ENCODE data around the gene RGS6.

DNA sequence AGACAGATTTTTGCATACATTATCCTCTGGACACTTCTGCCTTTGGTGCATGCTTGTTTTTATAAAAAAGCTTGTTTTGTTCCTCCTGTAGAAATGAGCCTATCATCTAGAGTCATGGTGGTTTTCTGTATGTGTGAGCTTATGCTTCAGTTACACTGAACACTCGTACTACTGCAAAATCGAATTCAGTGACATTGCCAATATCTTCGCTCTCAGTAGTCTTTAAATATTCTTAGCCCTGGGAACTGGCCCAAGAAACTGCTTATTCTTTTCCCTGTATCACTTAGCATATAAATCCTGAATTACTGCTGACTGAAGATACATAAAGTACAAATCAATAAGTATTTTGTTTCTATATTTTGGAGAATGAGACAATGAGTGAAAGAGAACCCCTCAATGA lies 70.5 kb downstream of the RGS6 start:
- TF ChIP-seq, protein P1, sequence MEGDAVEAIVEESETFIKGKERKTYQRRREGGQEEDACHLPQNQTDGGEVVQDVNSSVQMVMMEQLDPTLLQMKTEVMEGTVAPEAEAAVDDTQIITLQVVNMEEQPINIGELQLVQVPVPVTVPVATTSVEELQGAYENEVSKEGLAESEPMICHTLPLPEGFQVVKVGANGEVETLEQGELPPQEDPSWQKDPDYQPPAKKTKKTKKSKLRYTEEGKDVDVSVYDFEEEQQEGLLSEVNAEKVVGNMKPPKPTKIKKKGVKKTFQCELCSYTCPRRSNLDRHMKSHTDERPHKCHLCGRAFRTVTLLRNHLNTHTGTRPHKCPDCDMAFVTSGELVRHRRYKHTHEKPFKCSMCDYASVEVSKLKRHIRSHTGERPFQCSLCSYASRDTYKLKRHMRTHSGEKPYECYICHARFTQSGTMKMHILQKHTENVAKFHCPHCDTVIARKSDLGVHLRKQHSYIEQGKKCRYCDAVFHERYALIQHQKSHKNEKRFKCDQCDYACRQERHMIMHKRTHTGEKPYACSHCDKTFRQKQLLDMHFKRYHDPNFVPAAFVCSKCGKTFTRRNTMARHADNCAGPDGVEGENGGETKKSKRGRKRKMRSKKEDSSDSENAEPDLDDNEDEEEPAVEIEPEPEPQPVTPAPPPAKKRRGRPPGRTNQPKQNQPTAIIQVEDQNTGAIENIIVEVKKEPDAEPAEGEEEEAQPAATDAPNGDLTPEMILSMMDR (IDR thresholded peaks at IDR 0.05), result no peak
- TF ChIP-seq POLR2A (IDR thresholded peaks at IDR 0.05), result no peak
